ENCODE data around the gene PGLYRP4. TPM values are rescaled to one million over a fixed set of nuclear protein-coding genes. Genes with fewer than 3 reads are reported as not detected.

PGLYRP4 gene
- total RNA-seq, 1 experiment from 2014 or later: not detected

DNA sequence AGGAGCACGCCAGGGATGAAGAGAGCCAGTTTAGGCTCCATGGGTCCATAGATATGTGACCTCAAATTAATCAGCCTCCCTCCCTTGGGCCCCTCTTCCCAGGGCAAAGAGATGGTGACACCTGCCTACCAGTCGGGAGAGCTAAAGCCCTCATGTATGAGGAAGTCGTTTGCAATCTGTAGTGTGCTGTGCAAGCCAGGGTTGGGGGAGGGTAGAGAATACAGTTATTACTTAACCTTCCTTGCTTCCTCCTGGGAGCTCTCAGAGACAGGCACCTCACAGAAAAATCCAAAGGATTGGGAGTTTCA is 4.0 kb downstream of the PGLYRP4 start:
- Mint-ChIP-seq H3K36me3 (no peaks in the 10 kb centered on the region), H3K9me3 (no peaks in the 10 kb centered on the region), H3K27me3 (ENCODE audit: low read depth) (peaks cover 10% of the 10 kb centered on the region), H3K4me1 (peaks cover 12% of the 10 kb centered on the region), H3K4me3 (no peak overlapping the region), H3K27ac (no peak overlapping the region)
- CTCF ChIA-PET: interaction anchor here (0.9 to 1.5 kb wide), 3 partner anchors 9 to 151 kb away, joined by 3 to 4 read pairs (median 3); no protein-coding TSS in a partner anchor
- ATAC-seq: no peak
- POLR2A ChIA-PET: no interaction called here
- no peak for DNase-seq (ENCODE audit: low spot score)
- TF ChIP-seq ZNF396 (CRISPR knock-in tag; IDR thresholded peaks at IDR 0.05; ENCODE audit: borderline replicate concordance) (no peak), NR3C1 (CRISPR knock-in tag; conservative IDR thresholded peaks at IDR 0.05; ENCODE audit: low read depth) (no peak), HMGXB4 (CRISPR knock-in tag; IDR thresholded peaks at IDR 0.05) (no peak), NFYB (CRISPR knock-in tag; conservative IDR thresholded peaks at IDR 0.05; ENCODE audit: low read depth) (no peak), KAT7 (CRISPR knock-in tag; IDR thresholded peaks at IDR 0.05; ENCODE audit: borderline replicate concordance) (no peak), ELF4 (CRISPR knock-in tag; IDR thresholded peaks at IDR 0.05; ENCODE audit: low read depth) (no peak)

DNA sequence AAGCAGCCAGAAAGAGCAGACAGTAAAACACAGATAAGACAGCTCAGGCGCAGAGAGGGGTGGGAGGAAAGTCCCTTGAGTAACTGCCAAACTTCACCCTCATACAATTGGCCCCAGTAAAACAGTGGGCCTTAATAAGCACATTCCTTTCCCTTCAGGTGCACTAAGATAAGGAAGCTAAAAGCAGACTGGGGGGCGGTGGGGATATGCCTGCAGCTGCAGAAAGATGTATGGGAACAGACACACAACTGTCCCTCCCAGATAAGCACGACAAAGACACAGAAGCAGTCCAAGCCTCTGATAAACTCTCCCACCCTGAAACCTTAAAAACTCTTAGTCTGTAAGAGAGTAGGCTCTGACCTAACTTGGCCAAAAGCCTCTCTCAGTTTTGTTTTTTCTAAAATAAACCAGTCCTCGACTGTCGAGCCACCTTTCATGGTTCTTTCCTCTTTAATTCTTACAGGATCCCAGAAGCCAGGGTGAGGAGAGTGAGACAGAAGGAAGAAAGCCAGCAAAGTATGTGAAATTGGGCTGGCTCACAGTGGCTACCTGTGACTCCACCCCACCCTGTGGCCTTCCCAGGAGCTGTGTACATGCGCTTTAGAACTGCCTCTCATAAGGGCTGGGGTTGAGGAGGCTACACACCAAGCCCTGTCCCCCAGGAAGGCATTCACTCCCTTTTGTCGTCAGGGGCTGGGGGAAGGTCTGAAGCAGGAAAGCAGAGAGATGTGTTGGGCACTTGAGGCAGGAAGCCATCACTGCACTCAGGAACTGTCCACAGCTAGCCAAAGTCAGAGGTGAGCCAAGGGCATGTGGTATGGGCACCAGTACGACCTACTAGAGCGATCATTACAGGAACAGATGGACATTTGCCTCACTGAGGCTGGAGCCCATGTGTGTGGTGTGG is 4.6 kb downstream of the PGLYRP4 start:
- CTCF ChIA-PET: interaction anchor here (0.6 to 1.6 kb wide), 8 partner anchors 9 to 1710 kb away, joined by 3 to 10 read pairs (median 3); no protein-coding TSS in a partner anchor
- ATAC-seq: no peak
- Mint-ChIP-seq H3K36me3 (no peaks in the 10 kb centered on the region), H3K27ac (no peak overlapping the region), H3K9me3 (no peaks in the 10 kb centered on the region), H3K27me3 (ENCODE audit: low read depth) (peaks cover 4% of the 10 kb centered on the region), H3K4me3 (no peak overlapping the region), H3K4me1 (peaks cover 10% of the 10 kb centered on the region)
- TF ChIP-seq GTF2I (CRISPR knock-in tag; conservative IDR thresholded peaks at IDR 0.05) (no peak), MYBL2 (CRISPR knock-in tag; IDR thresholded peaks at IDR 0.05) (no peak), USF2 (CRISPR knock-in tag; IDR thresholded peaks at IDR 0.05) (no peak), ZNF423 (CRISPR knock-in tag; IDR thresholded peaks at IDR 0.05) (no peak), GRHL2 (CRISPR knock-in tag; IDR thresholded peaks at IDR 0.05; ENCODE audit: insufficient replicate concordance, severe bottlenecking) (no peak), NR3C1 (CRISPR knock-in tag; conservative IDR thresholded peaks at IDR 0.05; ENCODE audit: low read depth) (no peak), RORB (CRISPR knock-in tag; IDR thresholded peaks at IDR 0.05) (no peak), FOXJ3 (CRISPR knock-in tag; IDR thresholded peaks at IDR 0.05; ENCODE audit: borderline replicate concordance) (no peak), PRDM15 (CRISPR knock-in tag; IDR thresholded peaks at IDR 0.05) (no peak)
- POLR2A ChIA-PET: no interaction called here
- no peak for DNase-seq (ENCODE audit: low spot score)
